ENCODE results near the gene ZDHHC8. TPM values are rescaled to one million over a fixed set of nuclear protein-coding genes. Genes with fewer than 3 reads are reported as not detected.

Gene ZDHHC8
- total RNA-seq, 3 donors from 2014 or later = 27.7 to 53.0 (median 42.2) TPM

DNA sequence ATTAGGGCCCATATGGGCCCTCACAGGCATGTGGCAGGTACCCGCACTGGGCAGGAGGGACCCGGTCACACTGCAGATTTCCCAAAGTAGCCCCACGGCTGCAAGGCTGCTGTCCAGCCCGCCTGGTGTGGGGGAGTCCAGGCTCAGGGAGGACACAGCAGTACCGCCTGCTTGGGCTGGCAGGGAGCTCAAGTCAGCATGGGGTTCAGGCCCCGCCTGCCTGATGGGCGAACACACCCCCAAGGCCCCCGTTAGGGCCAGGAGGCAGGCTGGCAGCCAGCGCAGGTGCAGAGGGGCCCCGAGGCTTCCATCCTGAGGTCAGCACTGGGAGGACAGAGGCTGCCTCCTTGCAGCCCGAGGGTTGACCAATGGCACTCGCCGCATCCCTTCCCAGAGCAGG, 5.5 kb downstream of the ZDHHC8 start:
- H3K9me3 ChIP-seq = no peaks in the 10 kb centered on the region
- H3K36me3 ChIP-seq (ENCODE audit: low read depth) = no peaks in the 10 kb centered on the region
- ATAC-seq (no peak), DNase-seq (no peak)
- intact Hi-C loops (cut with DNase I, micrococcal nuclease) = no loop called here
- TF ChIP-seq, protein P1, sequence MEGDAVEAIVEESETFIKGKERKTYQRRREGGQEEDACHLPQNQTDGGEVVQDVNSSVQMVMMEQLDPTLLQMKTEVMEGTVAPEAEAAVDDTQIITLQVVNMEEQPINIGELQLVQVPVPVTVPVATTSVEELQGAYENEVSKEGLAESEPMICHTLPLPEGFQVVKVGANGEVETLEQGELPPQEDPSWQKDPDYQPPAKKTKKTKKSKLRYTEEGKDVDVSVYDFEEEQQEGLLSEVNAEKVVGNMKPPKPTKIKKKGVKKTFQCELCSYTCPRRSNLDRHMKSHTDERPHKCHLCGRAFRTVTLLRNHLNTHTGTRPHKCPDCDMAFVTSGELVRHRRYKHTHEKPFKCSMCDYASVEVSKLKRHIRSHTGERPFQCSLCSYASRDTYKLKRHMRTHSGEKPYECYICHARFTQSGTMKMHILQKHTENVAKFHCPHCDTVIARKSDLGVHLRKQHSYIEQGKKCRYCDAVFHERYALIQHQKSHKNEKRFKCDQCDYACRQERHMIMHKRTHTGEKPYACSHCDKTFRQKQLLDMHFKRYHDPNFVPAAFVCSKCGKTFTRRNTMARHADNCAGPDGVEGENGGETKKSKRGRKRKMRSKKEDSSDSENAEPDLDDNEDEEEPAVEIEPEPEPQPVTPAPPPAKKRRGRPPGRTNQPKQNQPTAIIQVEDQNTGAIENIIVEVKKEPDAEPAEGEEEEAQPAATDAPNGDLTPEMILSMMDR (IDR thresholded peaks at IDR 0.05) = no peak
- no peak overlapping the region for H3K4me3 ChIP-seq
- H3K4me1 ChIP-seq (ENCODE audit: low read depth) = peaks cover 15% of the 10 kb centered on the region

DNA sequence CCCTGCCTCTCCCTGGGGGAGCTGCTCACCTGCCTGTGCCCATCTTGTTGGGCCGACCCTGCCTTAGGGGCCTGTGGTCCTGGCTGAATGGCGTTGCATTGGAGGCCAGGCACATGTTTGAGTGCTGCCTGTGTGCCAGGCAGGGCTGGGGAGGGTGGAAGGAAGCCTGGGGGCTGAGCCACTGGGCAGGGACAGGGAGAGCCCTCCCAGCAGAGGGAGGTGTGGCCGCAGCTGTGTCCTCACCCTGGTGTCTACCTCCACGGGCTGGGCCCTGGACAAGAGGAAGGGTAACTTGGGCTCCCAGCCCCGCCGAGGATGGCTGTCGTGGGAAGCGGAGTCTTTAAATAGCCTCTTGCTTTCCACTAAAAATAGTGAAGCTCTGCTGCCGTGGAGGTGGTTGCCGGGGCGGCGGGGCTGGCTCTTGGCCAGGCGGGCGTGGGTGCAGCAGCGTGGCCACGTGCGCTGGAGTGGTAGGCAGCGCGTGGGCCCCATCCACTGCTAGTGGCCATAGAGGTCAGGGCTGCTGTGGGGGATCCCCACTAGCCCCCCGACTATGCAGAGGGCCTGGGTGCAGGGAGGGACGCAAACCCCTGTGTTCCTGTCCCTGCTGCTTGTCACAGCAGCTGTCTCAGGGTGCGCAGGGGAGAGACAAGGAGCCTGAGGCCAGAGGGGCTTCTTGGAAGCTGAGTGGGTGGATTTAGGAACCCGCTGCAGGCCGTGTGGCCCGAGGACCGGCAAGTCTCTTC, 6.2 kb downstream of the ZDHHC8 start:
- no peaks in the 10 kb centered on the region for H3K9me3 ChIP-seq
- no peaks in the 10 kb centered on the region for H3K36me3 ChIP-seq (ENCODE audit: low read depth)
- peaks cover 10% of the 10 kb centered on the region for H3K4me1 ChIP-seq (ENCODE audit: low read depth)
- intact Hi-C loops (cut with DNase I, micrococcal nuclease) = no loop called here
- TF ChIP-seq, protein P1 (IDR thresholded peaks at IDR 0.05) = no peak
- ATAC-seq (peak; percentile 28), DNase-seq (no peak)
- no peak overlapping the region for H3K4me3 ChIP-seq

DNA sequence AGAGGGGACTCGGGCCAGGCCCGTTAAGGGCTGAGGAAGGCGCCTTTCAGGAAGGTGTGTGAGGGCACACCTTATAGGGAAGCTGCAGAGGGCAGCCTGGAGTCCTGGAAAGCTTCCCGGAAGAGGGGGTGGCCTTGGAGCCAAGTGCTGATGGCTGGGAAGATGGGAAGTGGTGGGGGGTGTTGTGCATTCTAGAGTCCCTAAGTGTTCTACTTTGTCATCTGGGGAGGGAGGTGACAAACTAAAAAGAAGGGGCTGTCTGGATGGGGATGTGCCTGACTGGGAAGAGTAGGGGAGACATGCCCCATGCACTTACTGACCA, 6.8 kb downstream of the ZDHHC8 start:
- no peaks in the 10 kb centered on the region for H3K36me3 ChIP-seq (ENCODE audit: low read depth)
- peaks cover 7% of the 10 kb centered on the region for H3K4me1 ChIP-seq (ENCODE audit: low read depth)
- no peaks in the 10 kb centered on the region for H3K9me3 ChIP-seq
- ATAC-seq (peak; percentile 45), DNase-seq (no peak)
- intact Hi-C loops (cut with DNase I, micrococcal nuclease) = no loop called here
- TF ChIP-seq, protein P1 (IDR thresholded peaks at IDR 0.05) = no peak
- H3K4me3 ChIP-seq = no peak overlapping the region

DNA sequence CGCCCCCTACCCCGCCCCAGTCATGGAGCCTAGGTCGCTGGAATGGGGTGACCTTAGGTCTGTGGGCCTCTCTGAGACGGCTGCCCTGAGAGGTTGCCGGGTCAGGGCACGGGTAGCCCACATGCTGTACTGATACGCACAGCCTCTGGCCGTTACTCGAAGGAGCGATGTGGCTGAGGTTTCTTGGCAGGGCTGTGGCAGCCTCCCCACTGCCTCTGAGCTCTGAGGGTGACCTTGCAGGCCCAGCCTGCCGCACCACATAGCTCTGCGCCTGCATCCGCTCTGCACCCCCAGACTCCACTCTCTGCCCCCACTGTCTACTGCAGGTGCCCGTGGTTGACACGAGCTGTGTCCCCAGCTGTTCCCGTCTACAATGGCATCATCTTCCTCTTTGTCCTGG, 7.3 kb downstream of the ZDHHC8 start:
- H3K4me1 ChIP-seq (ENCODE audit: low read depth) = peaks cover 5% of the 10 kb centered on the region
- ATAC-seq = no peak
- H3K4me3 ChIP-seq = no peak overlapping the region
- DNase-seq = no peak
- intact Hi-C loops (cut with DNase I, micrococcal nuclease) = no loop called here
- no peaks in the 10 kb centered on the region for H3K36me3 ChIP-seq (ENCODE audit: low read depth)
- no peaks in the 10 kb centered on the region for H3K9me3 ChIP-seq
- TF ChIP-seq, protein P1 (IDR thresholded peaks at IDR 0.05) = no peak

DNA sequence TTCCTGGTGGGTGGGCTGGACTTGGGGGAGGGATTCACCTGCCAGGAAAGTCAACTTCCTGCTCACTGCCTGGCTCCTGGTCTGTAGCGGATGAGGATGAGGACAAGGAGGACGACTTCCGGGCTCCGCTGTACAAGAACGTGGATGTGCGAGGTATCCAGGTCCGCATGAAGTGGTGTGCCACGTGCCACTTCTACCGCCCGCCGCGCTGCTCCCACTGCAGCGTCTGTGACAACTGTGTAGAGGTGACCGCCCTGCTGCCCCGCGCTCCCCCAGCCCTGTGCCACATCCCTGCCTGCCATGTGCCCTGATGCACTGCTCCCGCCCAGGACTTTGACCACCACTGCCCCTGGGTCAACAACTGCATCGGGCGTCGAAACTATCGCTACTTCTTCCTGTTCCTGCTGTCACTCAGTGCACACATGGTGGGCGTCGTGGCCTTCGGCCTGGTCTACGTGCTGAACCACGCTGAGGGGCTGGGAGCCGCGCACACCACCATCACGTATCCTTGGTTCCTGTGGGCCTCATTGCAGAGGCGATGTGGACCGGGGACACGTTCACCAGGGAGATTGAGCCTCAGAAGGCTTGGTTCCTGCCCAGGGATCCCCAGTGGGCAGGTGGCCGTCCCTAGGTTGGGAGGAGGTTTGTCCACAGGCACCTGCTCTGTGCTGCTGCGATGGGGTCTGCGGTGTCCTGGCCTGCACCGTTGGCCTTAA, 7.9 kb downstream of the ZDHHC8 start:
- ATAC-seq (no peak), DNase-seq (no peak)
- Histone ChIP-seq H3K36me3 (ENCODE audit: low read depth) (no peaks in the 10 kb centered on the region), H3K9me3 (no peaks in the 10 kb centered on the region), H3K4me1 (ENCODE audit: low read depth) (peaks cover 3% of the 10 kb centered on the region), H3K4me3 (no peak overlapping the region)
- TF ChIP-seq, protein P1 (IDR thresholded peaks at IDR 0.05) = no peak
- intact Hi-C loops (cut with DNase I, micrococcal nuclease) = no loop called here
